ENCODE data around the gene ITPRIPL2.

The ITPRIPL2 gene

DNA sequence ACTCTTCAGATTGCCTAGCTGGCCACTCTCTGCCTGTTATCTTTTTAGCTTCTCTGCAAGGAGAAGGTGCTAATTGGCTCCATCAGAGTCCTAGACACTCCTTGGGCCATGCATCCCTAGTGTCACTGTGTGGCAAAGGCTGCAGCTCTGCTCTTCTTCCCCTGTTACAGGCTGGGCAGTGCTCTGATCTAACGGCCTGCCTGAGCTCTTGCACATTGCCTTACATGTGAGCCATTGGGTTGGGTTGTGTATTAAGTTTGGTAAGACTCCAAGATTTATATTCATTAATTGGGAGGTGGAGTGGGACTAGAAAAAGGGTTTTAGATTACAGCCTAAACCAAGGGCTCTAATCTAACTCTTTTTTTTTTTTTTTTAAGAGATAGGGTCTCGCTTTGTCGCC is 31.2 kb downstream of the ITPRIPL2 start:
- DNase-seq, result no peak

DNA sequence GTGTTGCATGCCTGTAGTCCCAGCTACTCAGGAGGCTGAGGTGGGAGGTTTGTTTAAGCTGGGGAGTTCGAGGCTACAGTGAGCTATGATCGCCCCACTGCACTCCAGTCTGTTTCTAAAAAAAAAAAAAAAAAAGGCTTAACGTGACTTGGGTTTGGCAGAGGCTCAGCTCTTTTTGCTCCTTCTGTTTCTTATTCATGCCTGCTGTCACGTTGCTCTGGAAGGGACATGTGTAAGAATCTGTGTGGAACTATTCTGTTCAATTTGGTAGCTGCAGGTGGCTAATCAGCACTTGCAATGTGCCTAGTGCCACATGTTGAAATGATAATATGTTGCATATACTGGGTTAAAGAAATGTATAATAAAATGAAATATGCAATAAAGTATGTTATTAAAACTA is 33.4 kb downstream of the ITPRIPL2 start:
- DNase-seq, result no peak

DNA sequence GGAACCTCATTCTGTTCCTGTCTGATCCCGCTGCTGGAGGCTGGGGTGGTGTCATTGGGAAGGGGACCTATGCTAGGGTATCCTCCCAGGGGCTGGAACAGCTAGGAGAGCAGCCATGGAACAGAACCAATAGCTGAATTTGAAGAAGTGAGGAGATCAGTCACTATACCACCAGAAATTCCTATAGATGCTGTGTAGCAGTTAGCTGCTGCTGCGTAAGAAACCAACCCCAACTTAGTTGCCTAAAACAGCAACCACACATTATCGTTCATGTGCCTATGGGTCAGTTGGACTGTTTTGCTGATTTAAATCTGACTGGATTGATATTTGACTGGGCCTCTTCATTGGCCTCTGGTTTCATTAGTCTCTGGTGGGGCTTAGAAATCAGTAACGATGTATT is 33.9 kb downstream of the ITPRIPL2 start:
- no peak for DNase-seq

DNA sequence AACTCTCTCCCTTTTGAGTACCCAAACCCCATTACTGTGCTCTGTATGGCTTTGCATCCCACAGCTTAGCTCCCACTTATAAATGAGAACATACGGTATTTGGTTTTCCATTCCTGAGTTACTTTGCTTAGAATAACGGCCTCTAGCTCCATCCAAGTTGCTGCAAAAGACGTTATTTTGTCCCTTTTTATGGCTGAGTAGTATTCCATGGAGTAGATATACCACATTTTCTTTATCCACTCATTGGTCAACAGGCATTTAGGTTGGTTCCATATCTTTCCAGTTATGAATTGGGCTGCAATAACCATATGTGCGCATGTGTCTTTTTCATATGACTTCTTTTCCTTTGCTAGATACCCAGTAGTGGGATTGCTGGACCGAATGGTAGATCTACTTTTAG is 34.4 kb downstream of the ITPRIPL2 start:
- DNase-seq, result no peak

DNA sequence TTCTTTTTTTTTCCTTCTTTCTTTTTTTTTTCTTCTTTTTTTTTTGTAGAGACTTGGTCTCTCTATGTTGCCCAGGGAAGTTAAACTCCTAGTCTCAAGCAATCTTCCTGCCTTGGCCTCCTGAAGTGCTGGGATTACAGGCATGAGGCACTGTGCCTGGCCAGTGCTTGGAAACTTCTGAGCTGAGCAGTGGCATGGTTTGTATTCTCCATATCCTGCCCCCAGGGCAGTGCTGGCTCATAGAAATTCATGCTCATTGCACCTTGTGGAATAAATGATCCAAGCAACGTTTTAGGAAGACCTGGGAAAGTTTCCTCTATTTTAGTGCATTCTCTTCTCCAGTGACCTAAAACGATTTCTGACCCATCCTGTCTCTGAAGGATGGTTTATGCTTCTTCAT is 37.5 kb downstream of the ITPRIPL2 start:
- DNase-seq, result no peak

DNA sequence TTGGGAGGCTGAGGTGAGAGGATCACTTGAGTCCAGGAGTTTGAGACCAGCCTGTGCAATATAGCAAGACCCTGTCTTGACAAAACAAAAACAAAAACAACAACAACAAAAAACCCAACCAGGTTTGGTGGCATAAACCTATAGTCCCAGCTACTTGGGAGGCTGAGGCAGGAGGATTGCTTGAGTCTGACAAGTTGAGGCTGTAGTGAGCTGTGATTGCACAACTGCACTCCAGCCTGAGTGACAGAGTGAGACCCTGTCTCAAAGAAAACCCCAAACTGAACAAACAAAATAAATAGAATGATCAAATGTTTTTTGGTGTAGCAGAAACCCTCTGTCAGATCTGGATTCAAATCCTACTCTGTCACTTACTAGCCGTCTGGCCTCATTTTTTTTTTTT is 38.3 kb downstream of the ITPRIPL2 start:
- no peak for DNase-seq

DNA sequence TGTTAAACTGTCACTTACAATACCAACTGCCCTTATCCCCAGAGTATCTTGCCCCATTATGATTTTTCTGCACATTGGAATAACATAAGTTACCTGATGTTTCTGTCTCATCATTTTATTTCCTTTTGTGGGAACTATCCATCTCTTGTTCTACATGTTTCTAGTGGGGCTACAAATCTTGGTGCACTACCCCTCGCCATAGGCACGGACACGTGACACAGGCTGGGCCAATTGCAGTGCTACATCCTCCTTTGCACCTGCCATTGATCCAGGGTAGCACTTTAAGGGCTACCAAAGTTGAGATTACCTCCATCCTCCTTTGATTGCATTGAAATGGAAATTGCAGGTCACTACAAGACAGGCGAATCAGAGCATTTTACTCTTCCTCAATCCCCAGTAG is 40.1 kb downstream of the ITPRIPL2 start:
- DNase-seq, result no peak

DNA sequence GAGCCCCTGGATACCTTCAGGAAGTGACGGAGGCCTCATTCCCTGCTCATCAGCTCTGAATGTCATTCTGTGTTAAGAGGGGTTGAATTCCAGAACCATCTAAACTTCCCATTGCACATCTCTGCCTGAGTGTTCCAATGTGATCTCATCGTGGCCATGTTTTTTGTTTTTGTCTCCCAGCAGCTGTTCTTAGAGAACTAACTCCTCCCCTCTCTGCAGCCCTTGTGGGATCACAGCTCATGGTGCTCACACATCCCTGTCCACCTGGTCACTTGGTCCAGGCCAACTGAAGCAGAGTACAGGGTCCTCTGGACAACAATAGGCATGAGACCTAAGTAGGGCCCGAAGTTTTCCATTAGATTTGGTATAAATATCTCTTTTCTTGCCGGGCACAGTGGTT is 48.3 kb downstream of the ITPRIPL2 start:
- no peak for DNase-seq

DNA sequence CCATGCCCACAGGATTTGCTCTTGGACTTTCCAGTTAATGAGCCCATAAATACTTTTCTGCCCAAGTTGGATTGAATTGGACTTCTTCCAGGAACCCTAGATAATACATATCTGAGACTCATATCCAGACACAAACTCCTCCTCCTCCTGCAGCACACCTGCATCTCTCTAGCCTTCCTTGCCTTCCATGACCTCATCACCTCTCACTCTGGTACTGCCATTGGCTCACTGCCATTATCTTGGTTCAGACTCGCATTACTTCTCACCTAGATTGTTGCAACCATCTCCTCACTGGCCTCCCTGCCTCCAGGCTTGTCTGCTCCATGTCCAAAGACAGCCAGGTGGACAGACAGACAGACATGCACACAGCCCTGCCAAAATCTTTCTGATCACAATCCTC is 49.5 kb downstream of the ITPRIPL2 start:
- DNase-seq, result no peak

DNA sequence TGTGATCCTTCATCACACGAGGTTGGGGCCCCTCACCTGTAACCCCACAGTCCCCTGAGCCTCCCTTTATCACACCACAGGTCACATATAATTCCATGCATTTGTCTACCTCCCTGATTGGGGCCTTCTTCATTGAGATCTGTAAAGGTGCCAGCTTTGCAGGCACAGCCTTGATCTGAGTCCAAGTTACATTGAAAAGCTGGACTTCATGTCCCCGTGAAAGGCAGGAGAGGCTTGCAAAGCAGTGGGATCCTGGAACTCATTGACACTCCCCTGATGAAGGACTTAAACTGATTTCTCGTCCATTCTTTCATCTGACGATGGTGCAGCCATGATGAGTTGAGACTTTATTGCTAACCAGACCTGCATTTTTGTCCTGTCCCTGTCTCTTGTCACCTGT is 50.5 kb downstream of the ITPRIPL2 start:
- no peak for DNase-seq

DNA sequence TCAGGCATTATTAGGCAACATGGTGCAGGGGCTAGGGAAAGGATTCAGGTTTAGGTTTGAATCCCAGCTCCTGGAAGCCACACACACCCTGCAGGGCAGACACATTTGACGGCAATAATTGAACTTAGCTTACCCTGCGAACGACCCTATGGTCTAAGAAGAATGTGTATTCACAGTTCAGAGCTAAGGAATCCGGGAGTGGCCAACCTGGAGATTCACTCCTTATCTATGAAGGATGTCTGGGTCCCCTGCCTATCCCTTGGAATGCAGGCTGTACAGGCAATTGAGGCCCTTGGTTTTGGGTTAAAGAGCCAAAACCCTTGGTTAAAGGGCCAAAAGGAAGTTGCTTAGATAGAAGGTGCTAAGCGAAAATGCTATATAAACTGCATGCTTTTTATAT is 51.3 kb downstream of the ITPRIPL2 start:
- no peak for DNase-seq

DNA sequence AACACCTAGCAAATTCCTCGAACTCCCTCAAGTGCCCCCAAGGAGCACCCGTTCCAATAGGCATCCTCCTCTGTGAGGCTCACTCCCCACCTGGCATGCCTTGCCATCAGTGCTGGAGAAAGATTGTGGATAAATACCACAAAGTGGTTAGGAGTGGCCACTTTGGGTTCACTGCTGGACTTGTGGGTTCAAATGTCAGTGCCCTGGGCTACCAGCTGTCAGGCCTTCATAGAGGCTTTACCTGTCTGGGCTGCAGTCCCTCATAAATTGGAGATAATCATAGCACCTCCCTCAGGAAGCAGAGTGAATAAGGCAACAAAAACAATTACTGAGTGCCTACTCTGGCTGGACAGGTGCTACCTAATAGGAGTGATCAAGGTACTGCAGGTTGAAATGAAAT is 52.7 kb downstream of the ITPRIPL2 start:
- no peak for DNase-seq

DNA sequence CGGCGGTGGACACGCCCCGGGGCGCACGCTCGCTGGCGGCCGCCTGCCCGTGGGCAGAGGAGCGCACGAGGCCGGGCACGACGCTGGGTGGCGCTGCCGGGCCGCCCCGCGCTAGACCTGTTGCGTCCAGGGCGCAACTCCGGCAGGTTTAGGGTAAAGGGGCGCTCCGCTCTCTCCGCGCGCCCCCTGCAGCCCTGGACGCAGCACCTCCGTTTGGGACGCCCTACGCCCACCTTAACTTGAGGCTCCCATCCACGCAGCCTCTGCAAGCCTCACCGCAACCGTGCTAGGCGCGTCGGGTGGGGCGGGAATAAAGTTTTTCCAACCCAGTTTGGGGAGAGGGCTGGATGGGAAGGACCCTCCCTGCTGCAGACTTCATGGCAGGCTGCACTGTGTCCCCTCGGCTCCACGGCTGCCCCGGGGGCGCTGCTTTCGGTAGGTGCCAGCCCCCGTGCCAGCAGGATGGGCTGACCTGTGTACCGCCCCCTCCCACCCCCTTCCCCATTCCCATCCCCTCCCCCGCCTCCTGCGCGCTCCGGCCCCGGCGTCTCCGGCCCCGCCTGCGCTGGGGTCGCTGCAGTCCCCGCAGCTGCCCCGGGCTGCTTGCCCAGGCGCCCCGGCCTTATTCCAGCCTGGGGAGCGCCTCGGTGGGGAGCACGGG is 54.1 kb downstream of the ITPRIPL2 start, which contains the start of gene SYT17:
Gene SYT17, plus strand, starts transcription at position 531 of the 661 bp plus-strand sequence. CDS start 407 bp downstream, outside the sequence.
- DNase-seq, result no peak

DNA sequence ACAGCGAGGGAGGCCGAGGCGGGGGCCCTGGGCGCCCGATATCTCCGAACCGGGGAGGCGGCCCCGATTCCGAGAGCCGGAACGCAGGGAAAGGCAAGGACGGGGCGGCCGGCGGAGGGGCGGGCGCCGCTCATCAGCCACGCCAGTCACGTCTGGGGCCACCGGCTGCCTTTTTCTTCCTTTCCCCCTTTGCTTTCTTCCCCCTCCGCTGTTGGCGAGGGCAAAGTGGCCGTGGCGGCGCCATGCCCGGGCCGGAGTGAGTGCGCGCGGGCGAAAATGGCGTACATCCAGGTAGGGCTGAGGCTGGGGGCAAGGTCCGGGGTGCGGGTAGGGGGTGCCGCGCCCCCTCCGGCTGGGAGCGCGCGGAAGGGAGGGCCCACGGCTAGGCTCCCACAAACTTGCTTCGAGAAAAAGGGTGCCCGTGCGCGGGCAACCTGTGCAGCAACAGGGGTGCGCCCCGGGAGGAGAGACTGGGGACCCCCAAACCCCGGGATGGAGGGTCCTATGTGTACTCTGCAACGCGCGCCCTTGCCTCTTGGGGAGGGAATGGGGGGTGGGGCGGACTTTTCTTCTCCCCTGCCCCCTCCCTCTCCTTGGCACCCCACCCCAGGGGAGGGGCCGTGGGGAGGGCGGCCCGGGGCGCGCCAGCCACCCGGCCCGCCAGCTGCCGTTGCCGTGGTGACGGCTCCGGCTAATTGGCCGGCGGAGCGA is 54.8 kb downstream of the ITPRIPL2 start:
- DNase-seq, result no peak

DNA sequence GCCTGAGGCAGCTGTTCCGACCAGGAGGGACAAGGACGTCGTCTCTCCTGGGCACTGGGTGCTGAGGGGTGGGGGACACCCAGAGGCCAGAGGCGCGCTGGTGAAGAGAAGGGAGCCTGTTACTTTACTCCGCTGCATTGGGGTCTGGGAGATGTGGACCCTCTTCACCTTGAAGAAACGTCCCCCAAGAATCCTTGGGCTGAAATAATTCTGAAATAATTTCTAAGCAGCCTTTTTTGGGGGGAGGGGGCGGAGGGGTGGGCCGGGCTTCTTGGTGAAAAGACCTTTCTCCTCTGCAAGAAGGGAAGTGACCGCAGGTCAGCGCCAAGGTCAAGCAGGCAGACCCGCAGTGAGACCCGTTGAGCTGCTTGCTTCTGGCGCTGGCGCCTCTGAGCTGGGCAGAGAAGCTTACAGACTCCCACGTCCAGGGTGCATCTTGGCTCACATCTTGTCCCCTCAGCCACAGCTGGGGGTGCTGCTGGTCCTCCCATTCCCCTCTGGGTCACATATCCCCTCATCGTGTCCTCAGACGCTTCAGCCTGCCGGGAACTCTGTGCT is 55.4 kb downstream of the ITPRIPL2 start:
- no peak for DNase-seq

DNA sequence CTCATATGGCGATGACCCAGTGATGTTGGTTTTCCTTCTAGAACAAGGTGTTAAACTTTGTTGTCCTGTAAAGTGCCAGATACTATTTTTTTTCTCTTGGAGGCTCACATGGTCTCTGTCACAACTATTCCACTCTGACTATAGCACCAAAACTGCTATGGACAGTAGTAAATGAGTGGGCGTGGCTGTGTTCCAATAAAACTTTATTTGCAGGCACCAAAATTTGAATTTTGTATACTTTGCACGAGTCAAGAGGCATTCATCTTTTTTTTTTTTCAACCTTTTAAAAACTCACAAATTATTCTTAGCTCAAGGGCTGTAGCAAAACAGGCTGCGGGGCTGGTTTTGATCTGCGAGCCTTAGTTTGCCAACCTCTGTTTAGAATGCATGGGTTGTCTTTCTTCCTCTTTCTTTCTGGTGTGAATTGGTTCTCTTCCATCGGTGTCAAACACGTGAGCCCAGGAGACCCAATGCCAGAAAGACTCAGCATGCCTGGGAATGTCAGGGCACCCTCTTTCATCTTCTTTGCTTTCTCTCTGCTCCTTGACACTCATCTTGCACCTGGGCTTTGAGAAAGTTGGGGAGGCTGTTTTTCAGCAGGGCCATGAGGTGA is 56.4 kb downstream of the ITPRIPL2 start:
- DNase-seq, result no peak

Data from activated CD4-positive, alpha-beta T cell treated with anti-CD3 and anti-CD28 coated beads for 1 hour (primary cell).